Cardiac fibroblast (primary cell): ENCODE measurements around the gene CLEC1A.

Experiments
- DNase-seq, 2 donors: peaks; one replicate each; pipeline versions ENCODE4 v3.0.0 to v3.0.0-alpha.2; 2010; ENCODE audit warnings: low read depth in 2 of 2
- H3K4me3 ChIP-seq, 2 donors: replicated peaks in 1 of 2; 1 replicate in 1 of 2; 2 replicates in 1 of 2; pipeline ENCODE4 v1.5.1; 2011; ENCODE audit warnings: low read depth in 2 of 2, low read length in 2 of 2, mild to moderate bottlenecking in 2 of 2, moderate library complexity in 1 of 2
- CTCF ChIP-seq: IDR thresholded peaks from one replicate; pipeline ENCODE4 v1.5.1; 2011; ENCODE audit warnings: low read depth, mild to moderate bottlenecking, low read length, inconsistent platforms

CLEC1A gene

GRCh38 chr12:10119066-10119465 is 20.3 kb upstream of the CLEC1A start:
- no peak for TF ChIP-seq CTCF
- DNase-seq: peak in 1 of 2 donors; percentile 5
- H3K4me3 ChIP-seq: no peak overlapping the region

- no peak overlapping the region for H3K4me3 ChIP-seq
- no peak for DNase-seq
- TF ChIP-seq CTCF: no peak
Measured at GRCh38 chr12:10115890-10116289, 17.1 kb upstream of the CLEC1A start.

GRCh38 chr12:10115311-10115710 is 16.5 kb upstream of the CLEC1A start:
- H3K4me3 ChIP-seq: no peak overlapping the region
- DNase-seq: no peak
- no peak for TF ChIP-seq CTCF

- DNase-seq: no peak
- no peak for TF ChIP-seq CTCF
- H3K4me3 ChIP-seq: no peak overlapping the region
Measured at GRCh38 chr12:10113920-10114319, 15.1 kb upstream of the CLEC1A start.

GRCh38 chr12:10113075-10113474 is 14.3 kb upstream of the CLEC1A start:
- TF ChIP-seq CTCF: no peak
- H3K4me3 ChIP-seq: no peak overlapping the region
- peak in 1 of 2 donors; percentile 7 for DNase-seq

- DNase-seq: no peak
- TF ChIP-seq CTCF: no peak
- H3K4me3 ChIP-seq: no peak overlapping the region
Measured at GRCh38 chr12:10111451-10111850, 12.7 kb upstream of the CLEC1A start.

GRCh38 chr12:10110256-10110844 is 11.6 kb upstream of the CLEC1A start:
- no peak overlapping the region for H3K4me3 ChIP-seq
- DNase-seq: no peak
- TF ChIP-seq CTCF: no peak
